Hematopoietic multipotent progenitor cell treated with erythropoietin and hydrocortisone succinate and interleukin-3 and kit ligand, for 6 days (in vitro differentiated cells): ENCODE data around the gene LYRM4.
A peak's percentile ranks its signal among the peaks of the same experiment; 100 is the strongest.
"Not testable (repeated sequence)": the region's sequence is repeated elsewhere in the genome, so short reads cannot be mapped to it uniquely, and the experiment has no call there.

Experiments
- DNase-seq: peaks from one replicate; pipeline ENCODE4 v3.0.0-alpha.2; 2015

LYRM4 gene

GRCh38 chr6:5071216-5071615 is 189.5 kb downstream of the LYRM4 start:
- DNase-seq: no peak

DNA sequence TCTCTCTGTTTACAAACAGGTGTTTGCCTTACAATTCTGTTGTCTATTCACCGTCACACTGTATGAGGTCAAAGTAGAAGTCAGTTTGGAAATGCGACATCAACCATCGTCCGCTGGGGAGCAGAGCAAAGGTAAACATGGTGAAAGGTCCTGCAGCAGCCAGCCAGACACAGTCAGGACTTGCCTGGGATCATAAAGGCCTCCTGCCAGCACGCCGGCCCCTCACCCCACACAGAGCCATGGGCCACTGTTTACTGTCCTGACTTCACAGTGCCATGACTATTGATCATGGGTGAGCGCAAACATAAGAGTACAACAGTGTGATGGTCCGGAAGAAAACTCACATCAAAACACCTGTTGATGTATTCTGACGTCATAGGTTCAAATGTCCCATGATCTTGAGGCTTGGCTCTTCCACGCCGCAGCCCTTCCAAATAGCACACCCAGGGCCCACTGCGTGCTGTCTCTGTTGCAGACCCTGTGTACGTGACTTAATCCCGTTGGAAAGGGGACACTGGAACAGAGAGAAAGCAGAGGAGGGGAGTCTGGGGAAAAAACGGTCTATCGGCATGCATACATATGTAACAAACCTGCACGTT is 192.5 kb downstream of the LYRM4 start:
- no peak for DNase-seq

DNA sequence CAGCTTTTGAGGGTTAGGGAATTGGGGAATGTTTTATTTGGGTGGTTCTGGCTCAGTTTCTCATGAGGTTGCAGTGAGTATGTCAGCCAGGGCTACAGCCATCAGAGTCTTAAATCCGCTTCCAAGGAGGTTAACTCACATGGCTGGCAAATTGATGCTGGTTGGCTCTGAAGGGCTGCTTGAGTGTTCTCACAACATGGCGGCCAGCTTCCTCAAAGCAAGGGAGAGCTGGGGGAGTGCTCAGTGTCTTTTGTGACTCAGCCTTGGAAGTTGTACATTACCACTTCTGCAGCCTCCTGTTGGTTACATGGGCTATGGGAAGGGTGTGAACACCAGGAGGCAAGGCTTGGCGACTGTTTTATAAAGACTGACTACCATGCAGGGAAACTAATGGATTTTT is 193.4 kb downstream of the LYRM4 start:
- DNase-seq: no peak

DNA sequence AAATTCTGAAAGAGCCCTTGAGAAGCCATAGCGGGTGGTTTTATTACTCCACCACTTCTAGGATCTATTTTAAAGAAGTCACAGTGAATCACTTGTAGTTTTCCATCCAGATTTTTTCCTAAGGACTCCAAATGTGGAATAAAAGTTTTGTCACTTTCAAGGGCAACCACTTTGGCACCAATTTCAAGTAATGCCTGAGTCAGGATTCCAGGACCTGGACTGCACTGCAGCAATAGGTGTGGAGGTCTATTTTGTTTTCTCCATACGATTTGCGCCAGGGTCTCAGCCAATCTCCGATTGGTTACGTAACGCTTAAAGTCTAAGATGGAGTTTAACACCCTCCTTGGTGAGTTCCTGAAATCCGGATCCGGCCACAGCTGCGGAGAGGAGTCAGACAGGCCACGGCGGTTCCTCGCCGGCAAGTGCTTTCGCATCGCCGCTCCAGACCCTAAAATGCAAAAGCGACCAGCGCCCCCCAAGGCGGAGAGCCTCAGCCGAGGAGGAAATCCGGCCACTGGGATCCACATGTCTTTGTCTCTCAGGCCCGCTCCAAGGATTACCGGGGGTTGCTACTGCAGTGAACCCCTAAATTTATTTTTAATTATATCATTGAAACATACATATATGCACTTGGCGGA is 194.2 kb downstream of the LYRM4 start:
- DNase-seq: no peak

GRCh38 chr6:5063617-5064016 is 197.1 kb downstream of the LYRM4 start:
- no peak for DNase-seq

DNA sequence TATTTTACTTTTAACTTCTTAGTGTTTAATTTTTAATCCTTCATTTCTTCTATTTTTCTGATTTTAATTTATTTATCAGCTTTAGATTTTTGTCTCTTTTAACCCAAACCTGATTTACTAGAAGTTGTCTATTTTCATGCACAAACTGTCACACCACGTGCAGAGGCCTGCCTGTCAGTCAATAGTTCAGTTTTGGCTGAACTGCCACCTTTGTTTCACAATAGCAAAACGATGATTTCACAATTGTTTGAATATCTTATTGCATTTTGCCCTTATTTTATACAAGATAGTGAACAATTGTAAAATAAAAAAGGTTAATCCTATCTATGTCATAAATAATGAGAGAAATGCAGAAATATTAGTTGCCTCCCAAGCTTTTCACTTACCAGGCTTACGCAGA is 199.6 kb downstream of the LYRM4 start:
- DNase-seq: peak; percentile 15

- not testable (repeated sequence) for DNase-seq
These were observed 200.3 kb downstream of the LYRM4 start for GRCh38 chr6:5060439-5060838.

- no peak for DNase-seq
These were observed 201.5 kb downstream of the LYRM4 start for GRCh38 chr6:5059036-5059896.
